ENCODE measurements around the gene MAP6.

MAP6 gene

GRCh38 chr11:75554258-75555022 lies 114.4 kb downstream of the MAP6 start:
- no peak for DNase-seq (ENCODE audit: low read depth in 2 of 3, low spot score in 2 of 3)

DNA sequence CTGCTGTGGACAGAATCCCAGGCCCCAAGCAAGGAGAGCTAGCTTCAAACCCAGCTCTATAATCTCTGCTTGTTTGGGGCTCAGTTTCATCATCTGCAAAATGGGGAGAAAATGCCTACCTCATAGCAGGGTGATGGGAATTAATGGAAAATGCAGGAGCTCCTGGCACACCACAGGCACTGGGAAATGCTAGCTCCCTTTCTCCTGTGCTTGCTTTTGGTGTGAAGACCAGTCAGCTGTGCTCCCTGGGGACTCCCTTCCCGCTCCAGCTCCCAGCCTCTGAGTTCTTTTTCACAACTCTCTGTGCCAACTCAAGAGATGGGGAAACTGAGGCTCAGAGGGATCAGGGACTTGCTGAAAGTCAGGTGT lies 115.0 kb downstream of the MAP6 start:
- no peak for DNase-seq (ENCODE audit: low read depth in 2 of 3, low spot score in 2 of 3)

DNA sequence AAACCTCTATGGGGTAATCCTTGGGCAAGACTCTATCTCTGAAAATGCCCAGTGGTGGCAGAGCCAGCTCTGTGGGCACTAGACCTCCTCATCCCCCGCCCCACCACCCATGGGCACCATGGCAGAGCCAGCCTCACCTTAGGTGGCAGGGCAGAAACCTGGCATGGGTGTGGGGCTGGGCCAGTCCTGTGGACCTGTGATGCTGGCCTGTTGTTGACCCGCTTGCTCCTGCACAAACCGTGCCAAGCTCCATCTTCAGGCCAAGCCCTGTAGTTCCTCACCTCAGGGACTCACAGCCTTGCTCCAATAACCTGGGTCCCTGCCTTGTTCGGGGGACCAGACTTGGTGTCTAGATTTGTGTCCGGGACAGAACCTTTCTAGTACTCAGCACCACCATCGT lies 115.7 kb downstream of the MAP6 start:
- no peak for DNase-seq (ENCODE audit: low read depth in 2 of 3, low spot score in 2 of 3)

- DNase-seq (ENCODE audit: low read depth in 2 of 3, low spot score in 2 of 3) = no peak
Measured at GRCh38 chr11:75549370-75549958, 119.4 kb downstream of the MAP6 start.

GRCh38 chr11:75548595-75549272 lies 120.1 kb downstream of the MAP6 start:
- no peak for DNase-seq (ENCODE audit: low read depth in 2 of 3, low spot score in 2 of 3)

DNA sequence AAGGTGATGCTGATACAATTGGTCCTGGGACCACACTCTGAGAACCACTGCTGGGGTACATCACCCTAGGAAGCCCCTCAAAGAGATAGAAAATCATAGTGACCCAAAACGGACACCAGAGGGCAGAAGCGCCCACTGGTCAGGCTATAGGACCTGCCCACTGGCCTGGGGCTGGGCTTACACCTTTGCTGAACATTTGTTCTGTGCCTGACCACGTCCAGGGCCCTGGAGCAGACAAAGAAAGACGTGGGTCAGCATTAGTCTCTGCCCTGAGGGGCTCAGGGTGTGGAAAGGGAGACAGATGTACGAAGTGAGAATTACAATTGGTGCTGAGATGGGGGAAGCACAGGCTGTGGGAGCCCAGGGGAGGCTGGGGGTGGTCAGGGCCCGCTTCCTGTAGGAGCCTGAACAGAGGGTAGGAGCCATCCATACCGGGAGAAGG lies 121.2 kb downstream of the MAP6 start:
- no peak for DNase-seq (ENCODE audit: low read depth in 2 of 3, low spot score in 2 of 3)

- no peak for DNase-seq (ENCODE audit: low read depth in 2 of 3, low spot score in 2 of 3)
Measured at GRCh38 chr11:75547177-75547576, 121.7 kb downstream of the MAP6 start.

- no peak for DNase-seq (ENCODE audit: low read depth in 2 of 3, low spot score in 2 of 3)
Measured at GRCh38 chr11:75543806-75544205, 125.0 kb downstream of the MAP6 start.

- DNase-seq (ENCODE audit: low read depth in 2 of 3, low spot score in 2 of 3) = no peak
Measured at GRCh38 chr11:75542088-75542438, 126.8 kb downstream of the MAP6 start.

GRCh38 chr11:75541193-75542087 lies 127.4 kb downstream of the MAP6 start:
- no peak for DNase-seq (ENCODE audit: low read depth in 2 of 3, low spot score in 2 of 3)

DNA sequence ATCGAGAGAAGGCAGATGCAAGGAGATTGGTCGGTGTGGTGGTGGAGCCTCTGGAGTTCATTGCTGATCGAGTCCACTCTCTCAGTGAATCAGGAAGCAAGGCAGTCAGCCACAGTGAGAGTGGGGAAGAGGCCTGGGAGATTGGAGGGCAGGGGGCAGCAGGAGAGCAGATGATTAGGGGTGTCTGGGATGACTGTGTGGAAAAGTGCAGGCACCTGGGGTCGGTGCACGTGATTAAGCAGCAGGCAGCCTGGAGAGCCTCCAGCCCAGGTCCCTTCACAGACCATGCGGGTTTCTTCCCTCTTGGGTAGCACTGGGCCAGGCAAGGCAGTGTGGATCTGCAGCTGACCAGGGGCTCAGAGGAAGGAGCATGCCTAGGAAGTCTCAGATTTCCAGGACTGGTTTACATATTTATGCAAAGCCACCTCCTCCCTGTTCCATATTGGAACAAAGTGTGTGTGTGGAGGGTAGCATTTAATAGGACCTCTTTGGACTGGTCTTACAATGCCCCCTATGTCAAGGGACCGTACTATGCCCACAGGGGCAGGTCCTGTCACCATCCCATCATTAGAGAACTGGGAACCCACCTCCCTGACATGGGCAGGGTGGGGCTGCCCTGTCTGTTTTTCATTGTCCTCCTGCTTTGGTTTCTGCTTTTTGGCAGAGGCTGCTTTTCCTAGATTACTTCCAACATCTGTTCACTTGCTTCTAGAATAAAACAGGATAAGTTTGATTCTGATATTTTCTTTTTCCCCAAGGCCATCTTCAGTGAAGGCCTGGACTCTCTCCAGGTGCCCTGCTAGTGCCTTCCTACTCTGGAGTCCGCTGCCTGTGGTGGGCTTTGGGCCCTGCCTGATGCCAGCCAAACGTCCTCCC lies 129.1 kb downstream of the MAP6 start:
- no peak for DNase-seq (ENCODE audit: low read depth in 2 of 3, low spot score in 2 of 3)

DNA sequence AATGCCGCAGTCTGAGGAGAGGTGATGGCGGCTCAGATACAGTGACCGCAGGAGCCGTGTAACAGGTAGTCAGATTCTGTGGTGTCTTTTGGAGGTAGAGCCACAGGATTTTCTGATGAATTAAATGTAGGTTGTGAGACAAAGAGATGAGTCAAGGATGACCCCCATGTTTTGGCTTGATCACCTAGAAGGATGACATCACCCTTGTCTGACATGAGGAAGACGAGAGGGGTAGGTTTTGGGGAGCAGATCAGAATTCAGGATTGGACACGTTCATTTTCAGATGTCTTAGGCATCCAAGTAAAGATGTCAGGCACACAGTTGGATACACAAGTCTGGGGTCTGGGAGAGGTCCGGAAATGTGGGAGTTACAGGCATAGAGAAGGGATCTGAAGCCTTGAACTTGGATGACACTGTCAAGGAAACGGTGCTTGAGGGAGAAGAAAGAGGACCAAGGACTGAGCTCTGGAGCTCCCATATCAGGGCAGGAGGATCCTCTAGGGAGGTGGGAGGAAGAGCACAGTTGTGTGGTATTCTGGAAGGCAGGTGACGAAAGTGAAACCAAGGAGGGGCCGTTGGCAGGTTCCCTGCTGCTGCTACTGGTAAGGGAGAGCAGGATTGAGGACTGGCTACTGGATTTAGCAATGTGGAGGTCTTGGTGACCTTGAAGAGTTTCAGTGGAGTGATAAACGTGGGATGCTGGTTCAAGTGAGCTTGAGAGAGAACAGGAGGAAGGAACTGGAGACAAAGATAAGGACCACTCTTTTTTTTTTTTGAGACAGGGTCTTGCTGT lies 130.5 kb downstream of the MAP6 start:
- no peak for DNase-seq (ENCODE audit: low read depth in 2 of 3, low spot score in 2 of 3)

- DNase-seq (ENCODE audit: low read depth in 2 of 3, low spot score in 2 of 3) = no peak
Measured at GRCh38 chr11:75537740-75538139, 131.1 kb downstream of the MAP6 start.
